GM23338 (cell line): Measurements from ENCODE around the gene DHX40. TPM values are rescaled to one million over a fixed set of nuclear protein-coding genes. Genes with fewer than 3 reads are reported as not detected.

Source experiments
- ATAC-seq: fragments of 200-7000 bp; cut with Tn5 transposase; 3 replicates; pipeline ENCODE4 v1.9.1; 2020
- DNase-seq: peaks from one replicate; pipeline ENCODE4 v3.0.0-alpha.2; 2015; ENCODE audit warnings: low spot score
- H2AFZ ChIP-seq: fragments of 200-600 bp; sonication (generic); 2 replicates; pipeline ENCODE4 v1.8.0; 2016; ENCODE audit warnings: antibody characterized with exemption, mild to moderate bottlenecking, moderate library complexity
- H3F3A ChIP-seq: fragments of 200-600 bp; sonication (generic); replicated peaks from 2 replicates; pipeline ENCODE4 v1.8.0; 2017; ENCODE audit warnings: antibody characterized with exemption, mixed run types, low read depth
- H3K27ac ChIP-seq: fragments of 200-600 bp; sonication (generic); 2 replicates; pipeline ENCODE4 v1.6.1; 2016; ENCODE audit warnings: low read depth
- H3K27me3 ChIP-seq: fragments of 200-600 bp; sonication (generic); 2 replicates; pipeline ENCODE4 v1.8.0; 2016; ENCODE audit warnings: mild to moderate bottlenecking, mixed run types, moderate library complexity; ENCODE audit not compliant: insufficient read depth
- H3K36me3 ChIP-seq: fragments of 200-600 bp; sonication (generic); 2 replicates; pipeline ENCODE4 v1.8.0; 2016; ENCODE audit warnings: mild to moderate bottlenecking; ENCODE audit not compliant: insufficient read depth
- H3K4me1 ChIP-seq: fragments of 200-600 bp; sonication (generic); 2 replicates; pipeline ENCODE4 v1.8.0; 2016; ENCODE audit warnings: mild to moderate bottlenecking, moderate library complexity; ENCODE audit not compliant: insufficient read depth
- H3K4me2 ChIP-seq: fragments of 200-600 bp; sonication (generic); 2 replicates; pipeline ENCODE4 v1.7.1; 2017; ENCODE audit warnings: mixed run types
- H3K4me3 ChIP-seq: fragments of 200-600 bp; sonication (generic); 2 replicates; pipeline ENCODE4 v1.6.1; 2016; ENCODE audit warnings: mixed run types
- H3K79me2 ChIP-seq: fragments of 200-600 bp; sonication (generic); replicated peaks from 2 replicates; pipeline ENCODE4 v1.8.0; 2017; ENCODE audit warnings: mild to moderate bottlenecking; ENCODE audit not compliant: insufficient read depth
- H3K9me2 ChIP-seq: fragments of 200-600 bp; sonication (generic); 2 replicates; pipeline ENCODE4 v1.8.0; 2017; ENCODE audit not compliant: insufficient read depth
- H4K20me1 ChIP-seq: fragments of 200-600 bp; sonication (generic); replicated peaks from 2 replicates; pipeline ENCODE4 v1.8.0; 2017; ENCODE audit warnings: mild to moderate bottlenecking; ENCODE audit not compliant: insufficient read depth
- H3K27ac Mint-ChIP-seq: 2 replicates; pipeline ENCODE4 v1.8.0; 2020; ENCODE audit warnings: inconsistent platforms, mild to moderate bottlenecking, moderate library complexity, mixed read lengths
- H3K27me3 Mint-ChIP-seq: 3 replicates; pipeline ENCODE4 v1.8.0; 2022; ENCODE audit warnings: low read depth, mild to moderate bottlenecking, moderate library complexity, mixed read lengths, inconsistent platforms; ENCODE audit not compliant: insufficient read depth, poor library complexity
- H3K36me3 Mint-ChIP-seq: 3 replicates; pipeline ENCODE4 v1.8.0; 2021; ENCODE audit warnings: low read depth, mild to moderate bottlenecking, inconsistent platforms, moderate library complexity, mixed read lengths
- H3K4me1 Mint-ChIP-seq: 3 replicates; pipeline ENCODE4 v1.8.0; 2020; ENCODE audit warnings: mild to moderate bottlenecking, inconsistent platforms, mixed read lengths
- H3K4me3 Mint-ChIP-seq: 3 replicates; pipeline ENCODE4 v1.8.0; 2021; ENCODE audit warnings: moderate library complexity, mild to moderate bottlenecking, inconsistent platforms, mixed read lengths
- H3K9me3 Mint-ChIP-seq: 3 replicates; pipeline ENCODE4 v1.8.0; 2020; ENCODE audit warnings: moderate library complexity, mild to moderate bottlenecking, inconsistent platforms, mixed read lengths
- CREB1 ChIP-seq: fragments of 250-450 bp; sonication (Bioruptor Pico); IDR thresholded peaks from 2 replicates; pipeline ENCODE4 v1.5.0; 2020; ENCODE audit warnings: low read depth, mild to moderate bottlenecking, moderate library complexity
- CTCF ChIP-seq, 2 experiments: fragments of 200-600 bp in 1 of 2; sonication (generic) in 1 of 2; conservative IDR thresholded peaks; 2 replicates each; pipeline versions ENCODE4 v1.5.1 to v1.6.1; 2016 to 2017; ENCODE audit warnings: antibody characterized with exemption in 2 of 2, low read depth in 2 of 2, mild to moderate bottlenecking in 2 of 2, moderate library complexity in 1 of 2
- EZH2 ChIP-seq: fragments of 200-600 bp; sonication (generic); IDR thresholded peaks from one replicate; pipeline ENCODE4 v1.8.0; 2017; ENCODE audit warnings: antibody characterized with exemption, mild to moderate bottlenecking, low read depth; ENCODE audit not compliant: unreplicated experiment
- JUNB ChIP-seq: IDR thresholded peaks from one replicate; pipeline ENCODE4 v1.6.1; 2016; ENCODE audit warnings: antibody characterized with exemption; ENCODE audit not compliant: unreplicated experiment
- NANOG ChIP-seq: IDR thresholded peaks from 2 replicates; pipeline ENCODE4 v1.6.1; 2016; ENCODE audit warnings: antibody characterized with exemption, borderline replicate concordance
- REST ChIP-seq: IDR thresholded peaks from one replicate; pipeline ENCODE4 v1.6.1; 2018; ENCODE audit warnings: antibody characterized with exemption; ENCODE audit not compliant: unreplicated experiment
- STAT1 ChIP-seq: IDR thresholded peaks from one replicate; pipeline ENCODE4 v1.6.1; 2016; ENCODE audit warnings: antibody characterized with exemption; ENCODE audit not compliant: unreplicated experiment
- ZNF114 ChIP-seq: fragments of 250-450 bp; sonication (Bioruptor Pico); IDR thresholded peaks from 2 replicates; pipeline ENCODE4 v1.5.0; 2020; ENCODE audit warnings: mild to moderate bottlenecking, moderate library complexity
- ZNF331 ChIP-seq: fragments of 250-450 bp; sonication (Bioruptor Pico); IDR thresholded peaks from 2 replicates; pipeline ENCODE4 v1.5.0; 2020; ENCODE audit warnings: low read depth, mild to moderate bottlenecking, moderate library complexity
- ZNF462 ChIP-seq: fragments of 250-450 bp; sonication (Bioruptor Pico); IDR thresholded peaks from 2 replicates; pipeline ENCODE4 v1.5.0; 2020; ENCODE audit warnings: mild to moderate bottlenecking, moderate library complexity
- polyA plus RNA-seq: library from polyadenylated mRNA; unstranded; fragments of >200 nt; fragmentation: Nextera tagmentation; extraction: Ambion mirVana; gene quantifications from 2 replicates; pipeline ENCODE4 v1.2.1, GENCODE V29; 2016
- total RNA-seq: library from RNA; depleted of rRNA; stranded (reverse); fragments of >200 nt; shearing (Covaris generic); gene quantifications from 2 replicates; pipeline ENCODE4 v1.2.3, GENCODE V29; 2014

DHX40 gene
- total and polyA plus RNA-seq, 2 experiments from 2014 or later: 14.5 to 38.2 TPM

DNA sequence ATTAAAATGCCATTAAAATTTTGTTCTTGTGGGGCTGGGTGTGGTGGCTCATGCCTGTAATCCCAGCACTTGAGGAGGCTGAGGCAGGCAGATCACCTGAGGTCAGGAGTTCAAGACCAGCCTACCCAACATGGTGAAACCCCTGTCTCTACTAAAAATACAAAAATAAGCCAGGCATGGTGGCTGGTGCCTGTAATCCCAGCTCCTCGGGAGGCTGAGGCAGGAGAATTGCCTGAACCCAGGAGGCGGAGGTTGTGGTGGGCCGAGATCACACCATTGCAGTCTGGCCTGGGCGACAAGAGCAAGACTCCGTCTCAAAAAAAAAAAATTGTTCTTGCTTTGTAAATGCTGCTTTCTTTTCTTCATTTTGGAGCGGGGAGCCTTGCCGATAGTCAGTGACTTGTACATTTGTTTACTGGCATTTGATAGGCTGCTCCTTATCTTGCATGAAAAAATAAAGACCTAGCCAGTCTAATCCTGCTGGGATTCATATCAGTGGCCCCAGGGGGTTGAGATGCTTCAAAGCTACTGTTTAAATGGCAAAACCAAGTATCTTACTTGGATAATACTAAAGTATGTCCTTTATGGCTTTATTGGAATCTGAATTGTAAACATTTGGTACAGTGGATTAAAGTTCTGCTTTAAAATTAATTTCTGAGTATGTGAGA is 51.0 kb downstream of the DHX40 start (continued):
- no peak for TF ChIP-seq ZNF462 (CRISPR knock-in tag)

DNA sequence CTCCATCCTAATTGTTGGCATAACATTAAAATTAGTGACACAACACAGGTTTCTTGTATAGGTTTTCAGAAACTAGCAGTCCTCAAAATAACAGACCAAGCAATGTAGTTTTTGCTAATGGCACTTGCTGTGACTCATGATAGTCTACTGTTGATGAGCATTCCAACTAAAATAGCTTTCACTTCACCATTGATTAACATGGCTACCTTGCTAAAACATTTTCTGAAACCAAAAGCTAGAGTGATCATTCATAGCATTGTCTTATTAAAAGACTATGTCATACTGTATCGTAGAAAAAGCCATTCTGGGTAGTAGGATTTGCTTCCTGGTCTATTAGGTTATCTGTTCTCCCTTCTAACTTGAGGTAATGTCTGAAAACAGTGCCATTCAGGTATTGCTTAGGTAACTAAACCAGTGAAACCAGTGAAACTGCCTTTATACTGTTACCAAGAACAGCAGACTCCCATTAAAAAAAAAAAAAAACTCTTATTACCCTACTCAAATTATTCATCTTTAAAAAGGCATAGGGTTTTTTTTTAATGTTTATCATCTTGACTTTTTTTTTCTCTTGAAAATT is 51.8 kb downstream of the DHX40 start:
- Histone ChIP-seq H3K4me3 (no peak overlapping the region), H3K36me3 (no peaks in the 10 kb centered on the region), H2AFZ (no peak overlapping the region), H3K9me2 (no peaks in the 10 kb centered on the region), H4K20me1 (peaks cover 10% of the 10 kb centered on the region), H3K4me1 (peaks cover 19% of the 10 kb centered on the region), H3K27ac (no peak overlapping the region), H3K27me3 (no peaks in the 10 kb centered on the region), H3F3A (no peaks in the 10 kb centered on the region), H3K4me2 (peak overlapping the region; percentile 77; the same call in 1 of the 2 replicates), H3K79me2 (peaks cover 23% of the 10 kb centered on the region)
- Mint-ChIP-seq H3K27ac (peak overlapping the region; percentile 94), H3K36me3 (no peaks in the 10 kb centered on the region; the same call in 2 of the 3 replicates), H3K27me3 (peaks cover 10% of the 10 kb centered on the region), H3K4me3 (peak overlapping the region; percentile 85), H3K4me1 (peaks cover 24% of the 10 kb centered on the region), H3K9me3 (no peaks in the 10 kb centered on the region; the same call in 2 of the 3 replicates)
- no peak for DNase-seq
- ATAC-seq: no peak
- no peak for TF ChIP-seq ZNF114 (CRISPR knock-in tag)
- no peak for TF ChIP-seq STAT1
- TF ChIP-seq ZNF331 (CRISPR knock-in tag): no peak
- no peak for TF ChIP-seq EZH2
- no peak for TF ChIP-seq JUNB
- TF ChIP-seq NANOG: no peak
- TF ChIP-seq CTCF (conservative IDR thresholded peaks at IDR 0.05; ENCODE audit: low read depth in 2 of 2): no peak
- no peak for TF ChIP-seq REST
- TF ChIP-seq CREB1 (CRISPR knock-in tag): no peak
